HCT116 (cell line): ENCODE results near the gene IFT52. TPM values are rescaled to one million over a fixed set of nuclear protein-coding genes. Genes with fewer than 3 reads are reported as not detected.

Source experiments
- ATAC-seq: fragments of 200-7000 bp; cut with Tn5 transposase; 2 replicates; pipeline ENCODE4 v1.9.1; 2020; ENCODE audit warnings: mild to moderate bottlenecking, moderate library complexity
- BruUV-seq: library from RNA; stranded (reverse); fragments of 400-500 nt; replicated peaks from 2 replicates; lab custom pipeline; 2021; lab: Mats Ljungman, UMichigan
- CTCF ChIA-PET: fragments of 300-600 bp; sonication (Branson Sonifier 250); formaldehyde crosslinking; loops from one replicate; lab custom pipeline; 2021; ENCODE audit warnings: antibody characterized with exemption; lab: Charles Lee
- POLR2A ChIA-PET: fragments of 300-600, 350-600 bp; sonication (Branson Sonifier 250); formaldehyde crosslinking; loops from one replicate; lab custom pipeline; 2021; ENCODE audit warnings: antibody characterized with exemption; lab: Charles Lee
- RAD21 ChIA-PET, 2 experiments: fragments of 300-600 bp; sonication (Branson Sonifier 250); formaldehyde crosslinking; loops; one replicate each; lab custom pipeline; 2023; ENCODE audit warnings: low total read pairs in 2 of 2; ENCODE audit not compliant: uncharacterized antibody in 2 of 2, unreplicated experiment in 2 of 2, low non-redundant PET in 1 of 2; lab: Charles Lee
- DNase-seq: peaks from one replicate; pipeline ENCODE4 v3.0.0-alpha.2; 2010; ENCODE audit warnings: low read depth, low spot score
- H2AFZ ChIP-seq: fragments of 200-600 bp; shearing (Covaris generic), sonication (generic); 2 replicates; pipeline ENCODE4 v1.6.1; 2017; ENCODE audit warnings: low read depth, mixed run types, mixed read lengths, antibody characterized with exemption, low read length; ENCODE audit not compliant: poor library complexity, severe bottlenecking
- H3K27ac ChIP-seq: 2 replicates; pipeline ENCODE4 v1.5.1; 2012; ENCODE audit warnings: low read depth, low read length
- H3K27me3 ChIP-seq: fragments of 200-600 bp; sonication (generic); 2 replicates; pipeline ENCODE4 v1.6.1; 2016; ENCODE audit warnings: mixed run types, low read length, mixed read lengths; ENCODE audit not compliant: insufficient read depth
- H3K36me3 ChIP-seq, 2 experiments: fragments of 200-500 bp in 1 of 2; fragments of 200-600 bp in 1 of 2; sonication (Bioruptor generic) in 1 of 2; sonication (generic) in 1 of 2; 2 replicates each; pipeline versions ENCODE4 v1.5.1 to v1.6.1; 2014 to 2016; ENCODE audit warnings: low read length in 2 of 2, inconsistent platforms in 1 of 2, mixed read lengths in 1 of 2, mixed run types in 1 of 2; ENCODE audit not compliant: insufficient read depth in 2 of 2, control insufficient read depth in 1 of 2
- H3K4me1 ChIP-seq, 2 experiments: fragments of 200-600 bp in 1 of 2; sonication (generic) in 1 of 2; 2 replicates each; pipeline versions ENCODE4 v1.5.1 to v1.6.1; 2012 to 2017; ENCODE audit warnings: low read length in 2 of 2, inconsistent platforms in 1 of 2, mild to moderate bottlenecking in 1 of 2, mixed read lengths in 1 of 2, mixed run types in 1 of 2, moderate library complexity in 1 of 2; ENCODE audit not compliant: insufficient read depth in 2 of 2, control insufficient read depth in 1 of 2
- H3K4me2 ChIP-seq: fragments of 200-600 bp; sonication (generic); 2 replicates; pipeline ENCODE4 v1.6.1; 2017; ENCODE audit warnings: mixed run types, low read length, mixed read lengths
- H3K4me3 ChIP-seq, 2 experiments: fragments of 200-600 bp in 1 of 2; sonication (generic) in 1 of 2; replicated peaks in 1 of 2; 2 replicates each; pipeline ENCODE4 v1.5.1; 2011 to 2016; ENCODE audit warnings: low read length in 2 of 2, control low read depth in 1 of 2, low read depth in 1 of 2, mild to moderate bottlenecking in 1 of 2, mixed read lengths in 1 of 2, mixed run types in 1 of 2
- H3K79me2 ChIP-seq: fragments of 200-600 bp; sonication (generic); 2 replicates; pipeline ENCODE4 v1.6.1; 2017; ENCODE audit warnings: mild to moderate bottlenecking, mixed run types, low read length, moderate library complexity, mixed read lengths; ENCODE audit not compliant: insufficient read depth
- H3K9ac ChIP-seq: fragments of 200-600 bp; sonication (generic); 2 replicates; pipeline ENCODE4 v1.6.1; 2016; ENCODE audit warnings: low read length, mixed read lengths
- H3K9me2 ChIP-seq: fragments of 200-600 bp; sonication (generic), shearing (Covaris generic); 2 replicates; pipeline ENCODE4 v1.6.1; 2017; ENCODE audit warnings: mixed run types, mild to moderate bottlenecking, moderate library complexity; ENCODE audit not compliant: insufficient read depth
- H3K9me3 ChIP-seq, 2 experiments: fragments of 200-500 bp in 1 of 2; fragments of 200-600 bp in 1 of 2; sonication (Bioruptor generic) in 1 of 2; sonication (generic) in 1 of 2; 2 replicates each; pipeline ENCODE4 v1.6.1; 2014 to 2017; ENCODE audit warnings: low read length in 2 of 2, mixed read lengths in 2 of 2, inconsistent platforms in 1 of 2, low read depth in 1 of 2, mild to moderate bottlenecking in 1 of 2, mixed run types in 1 of 2, moderate library complexity in 1 of 2; ENCODE audit not compliant: control insufficient read depth in 1 of 2, insufficient read depth in 1 of 2
- H4K20me1 ChIP-seq: fragments of 200-600 bp; sonication (generic), shearing (Covaris generic); 2 replicates; pipeline ENCODE4 v1.6.1; 2017; ENCODE audit warnings: mixed run types, mild to moderate bottlenecking, moderate library complexity; ENCODE audit not compliant: insufficient read depth
- CBX3 ChIP-seq: IDR thresholded peaks from 2 replicates; pipeline ENCODE4 v1.6.1; 2012; ENCODE audit warnings: low read depth
- ELF1 ChIP-seq: IDR thresholded peaks from 2 replicates; pipeline ENCODE4 v1.6.1; 2012; ENCODE audit warnings: low read depth, borderline replicate concordance
- EZH2 ChIP-seq: fragments of 200-600 bp; sonication (generic); IDR thresholded peaks from 2 replicates; pipeline ENCODE4 v1.6.1; 2017; ENCODE audit warnings: antibody characterized with exemption, mixed run types
- EZH2phosphoT487 ChIP-seq: fragments of 200-600 bp; IDR thresholded peaks from 2 replicates; pipeline ENCODE4 v1.6.1; 2018; ENCODE audit warnings: antibody characterized with exemption, borderline replicate concordance
- JUND ChIP-seq: IDR thresholded peaks from 2 replicates; pipeline ENCODE4 v1.6.1; 2012
- RAD21 ChIP-seq: IDR thresholded peaks from 2 replicates; pipeline ENCODE4 v1.6.1; 2012; ENCODE audit warnings: low read depth, mild to moderate bottlenecking
- ZBTB33 ChIP-seq: IDR thresholded peaks from 2 replicates; pipeline ENCODE4 v1.6.1; 2011; ENCODE audit warnings: mild to moderate bottlenecking, low read length, moderate library complexity; ENCODE audit not compliant: insufficient replicate concordance; ENCODE audit errors: extremely low read depth
- intact Hi-C: fragments of 100-400 bp; cut with micrococcal nuclease; formaldehyde crosslinking; loops from 2 replicates; pipeline ENCODE4 v1.10.0; 2022
- total RNA-seq: library from RNA; stranded (reverse); gene quantifications from one replicate; pipeline ENCODE4 v1.2.1, GENCODE V29; 2021; ENCODE audit not compliant: unreplicated experiment
- TF ChIP-seq, protein P1 (sequence below): IDR thresholded peaks from 2 replicates; pipeline ENCODE4 v1.6.1; 2012; ENCODE audit warnings: low read depth
- TF ChIP-seq, protein P2 (sequence below): IDR thresholded peaks from 2 replicates; pipeline ENCODE4 v1.6.1; 2012

The IFT52 gene
- total RNA-seq, 1 experiment from 2014 or later: 29.0 TPM

- no TSS peak for BruUV-seq
- Histone ChIP-seq H3K4me1 (no peaks in the 10 kb centered on the region), H3K36me3 (peaks cover 12 to 32% of the 10 kb centered on the region in 2 experiments; a peak in 3 of 4 replicates), H3K9me3 (no peaks in the 10 kb centered on the region), H3K79me2 (peaks cover 20% of the 10 kb centered on the region; the same call in 1 of the 2 replicates), H3K4me3 (no peak overlapping the region), H4K20me1 (no peaks in the 10 kb centered on the region), H3K9me2 (no peaks in the 10 kb centered on the region), H3K4me2 (no peak overlapping the region), H3K9ac (no peak overlapping the region), H3K27me3 (no peaks in the 10 kb centered on the region), H2AFZ (no peak overlapping the region), H3K27ac (no peak overlapping the region)
- TF ChIP-seq EZH2: no peak
- TF ChIP-seq CBX3: no peak
- TF ChIP-seq JUND: no peak
- ATAC-seq: no peak
- no peak for DNase-seq
- ChIA-PET POLR2A (no interaction called here), CTCF (no interaction called here), RAD21 (no interaction called here)
- intact Hi-C loops: no loop called here
Measured at GRCh38 chr20:43686820-43687219, 96.1 kb downstream of the IFT52 start.

DNA sequence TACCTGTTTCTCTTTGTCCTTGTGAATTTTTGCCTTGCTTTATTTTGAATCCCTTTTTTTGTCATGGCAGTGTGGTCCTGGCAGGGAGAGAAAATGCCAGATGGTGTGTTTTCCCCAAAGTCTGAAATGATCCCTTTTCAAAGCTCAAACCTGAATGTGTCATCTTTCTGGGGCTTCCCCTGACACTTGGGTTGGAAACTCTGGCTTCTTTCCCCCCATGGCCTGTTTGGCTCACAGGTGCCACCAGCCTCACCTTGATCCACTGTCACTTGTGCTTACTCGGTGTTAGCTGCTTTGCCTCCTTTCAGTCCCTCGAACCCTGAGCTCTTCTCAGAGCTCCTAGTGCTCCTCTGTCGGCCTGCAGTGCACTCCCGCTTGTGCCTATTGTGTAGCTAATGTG lies 98.4 kb downstream of the IFT52 start:
- ChIA-PET CTCF (no interaction called here), RAD21 (no interaction called here), POLR2A (no interaction called here)
- DNase-seq (no peak), ATAC-seq (no peak)
- Histone ChIP-seq H3K36me3 (peaks cover 16 to 32% of the 10 kb centered on the region in 2 experiments), H3K9ac (no peak overlapping the region), H3K9me3 (no peaks in the 10 kb centered on the region), H4K20me1 (no peaks in the 10 kb centered on the region), H3K27me3 (no peaks in the 10 kb centered on the region), H3K9me2 (no peaks in the 10 kb centered on the region), H3K79me2 (peaks cover 8% of the 10 kb centered on the region; the same call in 1 of the 2 replicates), H2AFZ (no peak overlapping the region), H3K4me2 (no peak overlapping the region), H3K4me1 (no peaks in the 10 kb centered on the region), H3K4me3 (no peak overlapping the region), H3K27ac (no peak overlapping the region)
- intact Hi-C loops: no loop called here
- no peak for TF ChIP-seq RAD21
- TF ChIP-seq, protein P1, sequence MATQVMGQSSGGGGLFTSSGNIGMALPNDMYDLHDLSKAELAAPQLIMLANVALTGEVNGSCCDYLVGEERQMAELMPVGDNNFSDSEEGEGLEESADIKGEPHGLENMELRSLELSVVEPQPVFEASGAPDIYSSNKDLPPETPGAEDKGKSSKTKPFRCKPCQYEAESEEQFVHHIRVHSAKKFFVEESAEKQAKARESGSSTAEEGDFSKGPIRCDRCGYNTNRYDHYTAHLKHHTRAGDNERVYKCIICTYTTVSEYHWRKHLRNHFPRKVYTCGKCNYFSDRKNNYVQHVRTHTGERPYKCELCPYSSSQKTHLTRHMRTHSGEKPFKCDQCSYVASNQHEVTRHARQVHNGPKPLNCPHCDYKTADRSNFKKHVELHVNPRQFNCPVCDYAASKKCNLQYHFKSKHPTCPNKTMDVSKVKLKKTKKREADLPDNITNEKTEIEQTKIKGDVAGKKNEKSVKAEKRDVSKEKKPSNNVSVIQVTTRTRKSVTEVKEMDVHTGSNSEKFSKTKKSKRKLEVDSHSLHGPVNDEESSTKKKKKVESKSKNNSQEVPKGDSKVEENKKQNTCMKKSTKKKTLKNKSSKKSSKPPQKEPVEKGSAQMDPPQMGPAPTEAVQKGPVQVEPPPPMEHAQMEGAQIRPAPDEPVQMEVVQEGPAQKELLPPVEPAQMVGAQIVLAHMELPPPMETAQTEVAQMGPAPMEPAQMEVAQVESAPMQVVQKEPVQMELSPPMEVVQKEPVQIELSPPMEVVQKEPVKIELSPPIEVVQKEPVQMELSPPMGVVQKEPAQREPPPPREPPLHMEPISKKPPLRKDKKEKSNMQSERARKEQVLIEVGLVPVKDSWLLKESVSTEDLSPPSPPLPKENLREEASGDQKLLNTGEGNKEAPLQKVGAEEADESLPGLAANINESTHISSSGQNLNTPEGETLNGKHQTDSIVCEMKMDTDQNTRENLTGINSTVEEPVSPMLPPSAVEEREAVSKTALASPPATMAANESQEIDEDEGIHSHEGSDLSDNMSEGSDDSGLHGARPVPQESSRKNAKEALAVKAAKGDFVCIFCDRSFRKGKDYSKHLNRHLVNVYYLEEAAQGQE: no peak
- no peak for TF ChIP-seq ZBTB33
- TF ChIP-seq EZH2phosphoT487: no peak
- no peak for TF ChIP-seq ELF1
- TF ChIP-seq, protein P2, sequence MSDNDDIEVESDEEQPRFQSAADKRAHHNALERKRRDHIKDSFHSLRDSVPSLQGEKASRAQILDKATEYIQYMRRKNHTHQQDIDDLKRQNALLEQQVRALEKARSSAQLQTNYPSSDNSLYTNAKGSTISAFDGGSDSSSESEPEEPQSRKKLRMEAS: no peak
- BruUV-seq: no TSS peak
